ENCODE results near the gene SLC14A1.

DNA sequence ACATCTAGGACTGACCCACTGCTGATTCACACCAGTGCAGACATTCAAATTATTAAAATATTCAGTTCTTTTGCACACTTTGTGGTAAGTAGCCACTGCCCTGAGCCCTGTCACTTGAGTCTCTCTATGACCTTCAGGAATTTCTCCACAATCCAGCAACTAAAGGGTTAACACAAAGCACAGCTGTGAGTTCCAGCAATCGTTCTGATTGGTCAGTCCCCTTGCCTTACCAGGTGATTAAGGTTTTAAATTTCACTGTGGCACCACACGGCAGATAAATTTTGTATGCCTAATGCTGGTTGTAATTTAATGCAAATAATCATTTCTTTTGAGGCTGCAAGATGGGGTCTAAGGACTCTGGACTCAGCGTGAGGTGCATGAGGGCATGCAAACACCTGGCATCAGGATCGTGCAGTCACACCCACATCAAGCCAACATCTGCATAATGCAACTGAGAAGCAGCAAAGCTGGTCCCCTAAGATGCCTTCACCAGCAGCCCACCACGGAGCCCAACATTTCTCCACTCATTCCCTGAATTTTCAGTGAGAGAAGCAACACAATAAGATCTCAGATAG, 36.6 kb downstream of the SLC14A1 start:
- TF ChIP-seq, protein P1, sequence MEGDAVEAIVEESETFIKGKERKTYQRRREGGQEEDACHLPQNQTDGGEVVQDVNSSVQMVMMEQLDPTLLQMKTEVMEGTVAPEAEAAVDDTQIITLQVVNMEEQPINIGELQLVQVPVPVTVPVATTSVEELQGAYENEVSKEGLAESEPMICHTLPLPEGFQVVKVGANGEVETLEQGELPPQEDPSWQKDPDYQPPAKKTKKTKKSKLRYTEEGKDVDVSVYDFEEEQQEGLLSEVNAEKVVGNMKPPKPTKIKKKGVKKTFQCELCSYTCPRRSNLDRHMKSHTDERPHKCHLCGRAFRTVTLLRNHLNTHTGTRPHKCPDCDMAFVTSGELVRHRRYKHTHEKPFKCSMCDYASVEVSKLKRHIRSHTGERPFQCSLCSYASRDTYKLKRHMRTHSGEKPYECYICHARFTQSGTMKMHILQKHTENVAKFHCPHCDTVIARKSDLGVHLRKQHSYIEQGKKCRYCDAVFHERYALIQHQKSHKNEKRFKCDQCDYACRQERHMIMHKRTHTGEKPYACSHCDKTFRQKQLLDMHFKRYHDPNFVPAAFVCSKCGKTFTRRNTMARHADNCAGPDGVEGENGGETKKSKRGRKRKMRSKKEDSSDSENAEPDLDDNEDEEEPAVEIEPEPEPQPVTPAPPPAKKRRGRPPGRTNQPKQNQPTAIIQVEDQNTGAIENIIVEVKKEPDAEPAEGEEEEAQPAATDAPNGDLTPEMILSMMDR (IDR thresholded peaks at IDR 0.05; ENCODE audit: low read length), result no peak
- TF ChIP-seq EZH2 (optimal IDR thresholded peaks at IDR 0.05; ENCODE audit: low read depth, low read length) (no peak), EZH2phosphoT487 (IDR thresholded peaks at IDR 0.05; ENCODE audit: low read length) (no peak)
